ENCODE measurements around the gene KCTD3.

DNA sequence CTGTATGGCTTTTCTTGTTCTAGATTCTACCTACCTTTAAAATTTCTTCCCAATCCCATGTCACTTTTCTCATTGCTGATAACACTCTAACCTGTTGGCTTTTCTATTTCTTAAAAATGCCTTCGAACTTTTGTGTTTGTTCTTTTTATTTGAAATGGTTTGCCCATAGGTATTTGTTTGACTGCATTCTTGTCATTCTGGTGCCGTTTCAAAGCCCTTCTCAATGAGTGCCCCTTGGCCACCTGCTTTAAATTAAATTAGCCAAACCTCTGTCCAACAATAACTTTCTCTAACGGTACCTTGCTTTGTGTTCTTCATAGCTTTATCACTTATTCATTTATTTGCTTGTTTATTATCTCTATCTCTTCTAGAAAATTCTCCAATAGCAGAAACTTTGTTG, 38.9 kb downstream of the KCTD3 start:
- TF ChIP-seq, protein P1, sequence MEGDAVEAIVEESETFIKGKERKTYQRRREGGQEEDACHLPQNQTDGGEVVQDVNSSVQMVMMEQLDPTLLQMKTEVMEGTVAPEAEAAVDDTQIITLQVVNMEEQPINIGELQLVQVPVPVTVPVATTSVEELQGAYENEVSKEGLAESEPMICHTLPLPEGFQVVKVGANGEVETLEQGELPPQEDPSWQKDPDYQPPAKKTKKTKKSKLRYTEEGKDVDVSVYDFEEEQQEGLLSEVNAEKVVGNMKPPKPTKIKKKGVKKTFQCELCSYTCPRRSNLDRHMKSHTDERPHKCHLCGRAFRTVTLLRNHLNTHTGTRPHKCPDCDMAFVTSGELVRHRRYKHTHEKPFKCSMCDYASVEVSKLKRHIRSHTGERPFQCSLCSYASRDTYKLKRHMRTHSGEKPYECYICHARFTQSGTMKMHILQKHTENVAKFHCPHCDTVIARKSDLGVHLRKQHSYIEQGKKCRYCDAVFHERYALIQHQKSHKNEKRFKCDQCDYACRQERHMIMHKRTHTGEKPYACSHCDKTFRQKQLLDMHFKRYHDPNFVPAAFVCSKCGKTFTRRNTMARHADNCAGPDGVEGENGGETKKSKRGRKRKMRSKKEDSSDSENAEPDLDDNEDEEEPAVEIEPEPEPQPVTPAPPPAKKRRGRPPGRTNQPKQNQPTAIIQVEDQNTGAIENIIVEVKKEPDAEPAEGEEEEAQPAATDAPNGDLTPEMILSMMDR (IDR thresholded peaks at IDR 0.05; ENCODE audit: poor library complexity), result no peak
- TF ChIP-seq EZH2 (IDR thresholded peaks at IDR 0.05; ENCODE audit: borderline replicate concordance), result no peak
